Endothelial cell of umbilical vein (primary cell): ENCODE results near the gene GABRG1. TPM values are rescaled to one million over a fixed set of nuclear protein-coding genes. Genes with fewer than 3 reads are reported as not detected.

Source experiments
- BruUV-seq: library from RNA; stranded (reverse); fragments of 400-500 nt; replicated peaks from 2 replicates; lab custom pipeline; 2021; lab: Mats Ljungman, UMichigan
- CTCF ChIA-PET: fragments of 300-600, 350-600 bp; sonication (Branson Sonifier 250); formaldehyde crosslinking; loops from one replicate; lab custom pipeline; 2021; ENCODE audit warnings: antibody characterized with exemption, inconsistent platforms; lab: Charles Lee
- POLR2A ChIA-PET: fragments of 300-600, 350-600 bp; sonication (Branson Sonifier 250); formaldehyde crosslinking; loops from one replicate; lab custom pipeline; 2021; ENCODE audit warnings: antibody characterized with exemption, inconsistent platforms; lab: Charles Lee
- DNase-seq: peaks from one replicate; pipeline ENCODE4 v3.0.0-alpha.2; 2011; ENCODE audit warnings: low read depth, low spot score
- FAIRE-seq: peaks from 2 replicates; lab custom pipeline; 2011; peaks lifted over from hg19 to GRCh38; lab: Jason Lieb, UNC
- H2AFZ ChIP-seq: 2 replicates; pipeline ENCODE4 v1.6.0; 2012; ENCODE audit warnings: low read depth, low read length, control low read depth, inconsistent platforms
- H3K27ac ChIP-seq: 2 replicates; pipeline ENCODE4 v1.5.1; 2011; ENCODE audit warnings: low read depth, mild to moderate bottlenecking, control low read depth, low read length, moderate library complexity; ENCODE audit not compliant: insufficient read depth
- H3K27me3 ChIP-seq, 2 experiments: 2 replicates each; pipeline versions ENCODE4 v1.6.0 to v1.6.1; 2011; ENCODE audit warnings: low read length in 2 of 2, mixed read lengths in 1 of 2; ENCODE audit not compliant: control insufficient read depth in 2 of 2, insufficient read depth in 2 of 2
- H3K36me3 ChIP-seq, 2 experiments: 2 replicates in 1 of 2; 3 replicates in 1 of 2; pipeline ENCODE4 v1.5.1; 2011; ENCODE audit warnings: low read length in 2 of 2, mild to moderate bottlenecking in 1 of 2, moderate library complexity in 1 of 2; ENCODE audit not compliant: control insufficient read depth in 2 of 2, insufficient read depth in 2 of 2; ENCODE audit errors: extremely low read depth in 1 of 2
- H3K4me1 ChIP-seq: 3 replicates; pipeline ENCODE4 v1.5.1; 2011; ENCODE audit warnings: mild to moderate bottlenecking, low read length; ENCODE audit not compliant: control insufficient read depth, insufficient read depth; ENCODE audit errors: extremely low read depth
- H3K4me2 ChIP-seq: 2 replicates; pipeline ENCODE4 v1.6.1; 2011; ENCODE audit warnings: low read length, control low read depth, mixed read lengths; ENCODE audit not compliant: insufficient read depth
- H3K4me3 ChIP-seq, 3 experiments: fragments of 200-600 bp in 1 of 3; sonication (generic), shearing (Covaris generic) in 1 of 3; replicated peaks in 1 of 3; 2 replicates each; pipeline ENCODE4 v1.5.1; 2011 to 2016; ENCODE audit warnings: control low read depth in 3 of 3, low read length in 3 of 3, mild to moderate bottlenecking in 2 of 3, inconsistent platforms in 1 of 3, low read depth in 1 of 3, moderate library complexity in 1 of 3; ENCODE audit not compliant: insufficient read depth in 1 of 3
- H3K79me2 ChIP-seq: 2 replicates; pipeline ENCODE4 v1.6.0; 2012; ENCODE audit warnings: low read length, inconsistent platforms; ENCODE audit not compliant: control insufficient read depth, insufficient read depth
- H3K9ac ChIP-seq: replicated peaks from 2 replicates; pipeline ENCODE3; 2011; ENCODE audit warnings: low read length, control low read depth; ENCODE audit not compliant: insufficient read depth; ENCODE audit errors: extremely low read depth
- H3K9me1 ChIP-seq: replicated peaks from 3 replicates; pipeline ENCODE4 v1.6.0; 2011; ENCODE audit warnings: mild to moderate bottlenecking, low read length; ENCODE audit not compliant: control insufficient read depth, insufficient read depth; ENCODE audit errors: extremely low read depth
- H3K9me3 ChIP-seq: replicated peaks from 2 replicates; pipeline ENCODE4 v1.5.1; 2012; ENCODE audit warnings: low read length, inconsistent platforms; ENCODE audit not compliant: control insufficient read depth, insufficient read depth
- H4K20me1 ChIP-seq: replicated peaks from 2 replicates; pipeline ENCODE3; 2011; ENCODE audit warnings: mild to moderate bottlenecking, low read length; ENCODE audit not compliant: control insufficient read depth, insufficient read depth; ENCODE audit errors: extremely low read depth
- EZH2 ChIP-seq: IDR thresholded peaks from 2 replicates; pipeline ENCODE4 v1.6.1; 2012; ENCODE audit warnings: borderline replicate concordance, low read depth, mild to moderate bottlenecking, moderate library complexity, low read length, inconsistent platforms; ENCODE audit not compliant: severe bottlenecking
- FOS ChIP-seq: IDR thresholded peaks from 2 replicates; pipeline ENCODE4 v1.6.1; 2011; ENCODE audit warnings: mild to moderate bottlenecking, low read length, moderate library complexity, borderline replicate concordance; ENCODE audit not compliant: insufficient read depth
- GATA2 ChIP-seq: IDR thresholded peaks from 2 replicates; pipeline ENCODE4 v1.7.0; 2011; ENCODE audit warnings: low read depth, mild to moderate bottlenecking, moderate library complexity, mixed read lengths, low read length; ENCODE audit not compliant: insufficient read length, insufficient read depth
- JUN ChIP-seq: IDR thresholded peaks from 2 replicates; pipeline ENCODE4 v1.6.1; 2011; ENCODE audit warnings: borderline replicate concordance, low read depth; ENCODE audit not compliant: insufficient read length, insufficient read depth
- MYC ChIP-seq: IDR thresholded peaks from one replicate; pipeline ENCODE4 v1.6.1; 2011; ENCODE audit warnings: mild to moderate bottlenecking, low read depth, low read length
- POLR2A ChIP-seq: IDR thresholded peaks from 2 replicates; pipeline ENCODE4 v1.6.1; 2012; ENCODE audit warnings: low read depth, mild to moderate bottlenecking, control low read depth, low read length
- POLR2AphosphoS5 ChIP-seq: IDR thresholded peaks from 2 replicates; pipeline ENCODE4 v1.6.1; 2012; ENCODE audit warnings: low read depth, mild to moderate bottlenecking, control low read depth, low read length, moderate library complexity; ENCODE audit not compliant: insufficient read depth
- dilution Hi-C: fragments of 300-500 bp; cut with MboI; formaldehyde crosslinking; loops from one replicate; pipeline ENCODE4 v1.15.0; 2019; ENCODE audit warnings: low sequenced_read_pairs; ENCODE audit not compliant: extremely low pct_ligation_motif_present
- intact Hi-C: fragments of 100-400 bp; cut with micrococcal nuclease; formaldehyde crosslinking; loops from one replicate; pipeline ENCODE4 v1.10.0; 2022
- polyA plus RNA-seq, 4 experiments: library from polyadenylated mRNA; depleted of rRNA in 3 of 4; stranded (reverse) in 3 of 4; unstranded in 1 of 4; fragments of >200 nt; gene quantifications; 2 replicates each; pipeline versions ENCODE4 v1.2.1 to v1.2.3, GENCODE V29; 2011 to 2012; ENCODE audit warnings: missing spikeins in 1 of 4
- total RNA-seq: library from RNA; stranded (reverse); gene quantifications from 2 replicates; pipeline ENCODE4 v1.2.3, GENCODE V29; 2021
- TF ChIP-seq, protein P1 (sequence below): IDR thresholded peaks from 2 replicates; pipeline ENCODE4 v1.6.1; 2011; ENCODE audit not compliant: insufficient read depth, insufficient read length
- TF ChIP-seq, protein P2 (sequence below), 2 donors: IDR thresholded peaks; 1 replicate in 1 of 2; 2 replicates in 1 of 2; pipeline ENCODE4 v1.5.1; 2011; ENCODE audit warnings: low read length in 2 of 2, mild to moderate bottlenecking in 2 of 2, moderate library complexity in 2 of 2, control low read depth in 1 of 2, inconsistent platforms in 1 of 2, low read depth in 1 of 2; ENCODE audit not compliant: insufficient read depth in 1 of 2; ENCODE audit errors: extremely low read depth in 1 of 2

GABRG1 gene
- total and polyA plus RNA-seq, 2 donors (not counting 3 experiments of a cell fraction or from before 2014, with no cell fraction given) = not detected

DNA sequence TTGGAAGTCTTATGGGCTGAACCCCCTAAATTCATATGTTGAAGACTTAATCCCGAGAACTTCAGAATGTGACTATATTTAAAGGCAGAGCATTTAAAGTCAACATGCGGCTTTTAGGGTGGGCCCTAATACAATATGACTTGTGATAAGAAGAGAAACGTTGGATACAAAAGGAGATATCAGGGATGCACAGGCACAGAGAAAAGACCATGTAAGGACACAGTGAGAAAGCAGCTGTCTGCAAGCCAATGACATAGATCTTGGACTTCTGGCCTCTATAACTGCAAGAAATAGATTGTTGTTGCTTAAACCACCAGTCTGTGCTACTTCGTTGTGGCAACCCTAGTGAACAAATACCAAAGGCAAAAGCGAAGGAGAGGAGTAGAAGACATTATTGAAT is 42.2 kb downstream of the GABRG1 start:
- H3K4me2 ChIP-seq = no peak overlapping the region
- ChIA-PET CTCF (no interaction called here), POLR2A (no interaction called here)
- no peak overlapping the region for H3K4me3 ChIP-seq
- H3K36me3 ChIP-seq = no peaks in the 10 kb centered on the region
- H3K27ac ChIP-seq = no peak overlapping the region
- H3K9ac ChIP-seq = no peak overlapping the region
- BruUV-seq = no TSS peak
- H2AFZ ChIP-seq = no peak overlapping the region
- H3K9me1 ChIP-seq = no peaks in the 10 kb centered on the region
- no peak for DNase-seq
- no peaks in the 10 kb centered on the region for H3K79me2 ChIP-seq
- H3K4me1 ChIP-seq = no peaks in the 10 kb centered on the region
- no peaks in the 10 kb centered on the region for H3K27me3 ChIP-seq
- intact Hi-C loops (no loop called here), dilution Hi-C loops (no loop called here)
- TF ChIP-seq MYC (no peak), POLR2AphosphoS5 (no peak), EZH2 (no peak), FOS (no peak), POLR2A (no peak), GATA2 (no peak), JUN (no peak)
- TF ChIP-seq, protein P1, sequence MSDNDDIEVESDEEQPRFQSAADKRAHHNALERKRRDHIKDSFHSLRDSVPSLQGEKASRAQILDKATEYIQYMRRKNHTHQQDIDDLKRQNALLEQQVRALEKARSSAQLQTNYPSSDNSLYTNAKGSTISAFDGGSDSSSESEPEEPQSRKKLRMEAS = no peak
- TF ChIP-seq, protein P2, sequence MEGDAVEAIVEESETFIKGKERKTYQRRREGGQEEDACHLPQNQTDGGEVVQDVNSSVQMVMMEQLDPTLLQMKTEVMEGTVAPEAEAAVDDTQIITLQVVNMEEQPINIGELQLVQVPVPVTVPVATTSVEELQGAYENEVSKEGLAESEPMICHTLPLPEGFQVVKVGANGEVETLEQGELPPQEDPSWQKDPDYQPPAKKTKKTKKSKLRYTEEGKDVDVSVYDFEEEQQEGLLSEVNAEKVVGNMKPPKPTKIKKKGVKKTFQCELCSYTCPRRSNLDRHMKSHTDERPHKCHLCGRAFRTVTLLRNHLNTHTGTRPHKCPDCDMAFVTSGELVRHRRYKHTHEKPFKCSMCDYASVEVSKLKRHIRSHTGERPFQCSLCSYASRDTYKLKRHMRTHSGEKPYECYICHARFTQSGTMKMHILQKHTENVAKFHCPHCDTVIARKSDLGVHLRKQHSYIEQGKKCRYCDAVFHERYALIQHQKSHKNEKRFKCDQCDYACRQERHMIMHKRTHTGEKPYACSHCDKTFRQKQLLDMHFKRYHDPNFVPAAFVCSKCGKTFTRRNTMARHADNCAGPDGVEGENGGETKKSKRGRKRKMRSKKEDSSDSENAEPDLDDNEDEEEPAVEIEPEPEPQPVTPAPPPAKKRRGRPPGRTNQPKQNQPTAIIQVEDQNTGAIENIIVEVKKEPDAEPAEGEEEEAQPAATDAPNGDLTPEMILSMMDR (IDR thresholded peaks at IDR 0.05; ENCODE audit: extremely low read depth in 1 of 2, insufficient read depth in 1 of 2, low read depth in 1 of 2, low read length in 2 of 2) = no peak
- FAIRE-seq = no peak
- H3K9me3 ChIP-seq = peaks cover 4% of the 10 kb centered on the region
- H4K20me1 ChIP-seq = no peaks in the 10 kb centered on the region
